GM18873 (cell line): ENCODE data around the gene RNF215.
"Not testable (repeated sequence)": the region's sequence is repeated elsewhere in the genome, so short reads cannot be mapped to it uniquely, and the experiment has no call there.

Experiments
- ATAC-seq: cut with Tn5 transposase; IDR thresholded peaks from one replicate; pipeline ENCODE4 v1.9.1; 2021; ENCODE audit warnings: mild to moderate bottlenecking, moderate library complexity, moderate number of reproducible peaks; ENCODE audit not compliant: unreplicated experiment, low FRiP score

RNF215 gene

DNA sequence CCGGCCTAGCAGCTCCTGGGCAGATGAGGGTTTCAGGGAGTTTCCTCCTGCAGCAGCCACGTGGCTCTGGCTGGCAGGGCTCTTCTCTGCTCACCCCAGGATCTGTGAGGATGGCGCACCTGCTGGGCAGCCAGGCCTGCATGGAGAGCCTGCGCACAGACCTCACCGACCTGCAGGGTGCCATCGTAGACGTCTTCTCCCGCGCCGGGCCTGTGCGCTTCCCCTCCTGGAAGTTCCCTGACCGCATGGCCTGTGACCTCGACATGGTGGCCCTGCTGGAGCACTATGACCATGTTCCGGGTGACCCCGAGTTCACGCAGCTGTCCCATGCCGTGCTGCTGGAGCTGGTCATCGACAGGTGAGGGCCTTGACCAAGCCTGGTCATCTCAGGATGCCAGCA, 21.3 kb downstream of the RNF215 start:
- no peak for ATAC-seq

DNA sequence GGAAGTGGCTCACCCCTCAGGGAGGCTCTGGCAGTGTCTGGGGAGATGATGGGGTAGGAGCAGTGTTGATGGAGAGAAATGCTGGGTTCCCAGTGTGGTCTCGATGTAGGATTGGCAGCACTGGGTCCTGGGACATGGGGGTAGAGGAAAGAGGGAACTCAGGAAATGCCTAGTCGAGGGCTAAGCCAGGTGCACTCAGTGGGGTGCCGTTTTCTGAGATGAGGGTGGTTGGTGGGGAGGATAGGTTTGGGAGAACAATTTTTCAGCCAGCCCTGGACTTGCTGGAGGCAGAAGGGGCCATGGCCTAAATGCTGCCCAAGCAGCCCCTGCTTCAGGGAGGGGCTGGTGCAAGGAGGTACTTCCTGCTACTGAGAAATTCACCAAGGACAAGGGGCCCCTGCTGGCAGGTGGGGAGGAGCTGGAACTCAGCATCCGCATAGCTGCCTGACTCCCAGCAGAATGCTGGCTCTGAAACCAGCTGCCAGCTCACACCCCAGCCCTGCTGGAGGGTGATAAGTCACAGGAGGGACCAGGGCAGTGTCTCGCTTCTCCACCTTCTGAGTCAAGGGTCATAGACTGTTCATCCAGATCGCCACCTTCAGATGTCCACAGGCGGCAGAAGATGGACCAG, 24.4 kb downstream of the RNF215 start:
- ATAC-seq, result no peak

DNA sequence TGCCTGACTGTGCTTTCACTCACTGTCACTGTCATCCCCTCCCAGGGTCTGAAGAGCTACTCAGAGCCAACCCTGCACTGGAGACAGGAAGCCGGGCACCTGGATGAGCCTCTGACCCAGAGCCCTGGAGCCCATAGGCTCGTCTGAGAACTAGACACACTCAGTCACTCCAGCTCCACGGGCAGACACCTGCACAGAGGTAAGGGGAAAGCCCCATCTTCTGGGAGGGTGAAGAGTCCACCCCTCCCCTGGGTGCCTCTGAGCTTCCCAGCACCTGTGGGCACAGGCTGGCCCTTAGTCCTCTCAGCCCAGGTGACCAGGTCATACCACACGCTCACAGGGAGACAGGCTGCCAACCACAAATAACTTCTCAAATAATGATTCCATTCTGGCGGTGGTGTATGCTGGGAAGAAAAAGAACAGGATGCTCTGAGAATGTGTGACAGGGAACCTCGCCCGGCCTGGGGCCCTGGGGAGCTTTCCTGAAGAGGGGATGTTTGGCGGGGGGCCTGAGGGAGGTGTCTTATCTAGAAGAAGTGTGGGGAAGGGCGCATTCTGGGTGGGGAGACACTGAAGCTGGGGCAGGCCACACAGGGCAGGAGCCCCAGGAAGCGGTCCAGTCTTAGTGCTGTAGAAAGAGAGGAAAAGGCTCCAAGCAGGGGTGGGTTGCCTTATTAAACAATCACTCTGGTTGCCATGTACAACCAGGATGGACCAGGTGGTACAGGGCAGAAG, 25.1 kb downstream of the RNF215 start:
- ATAC-seq, result no peak

DNA sequence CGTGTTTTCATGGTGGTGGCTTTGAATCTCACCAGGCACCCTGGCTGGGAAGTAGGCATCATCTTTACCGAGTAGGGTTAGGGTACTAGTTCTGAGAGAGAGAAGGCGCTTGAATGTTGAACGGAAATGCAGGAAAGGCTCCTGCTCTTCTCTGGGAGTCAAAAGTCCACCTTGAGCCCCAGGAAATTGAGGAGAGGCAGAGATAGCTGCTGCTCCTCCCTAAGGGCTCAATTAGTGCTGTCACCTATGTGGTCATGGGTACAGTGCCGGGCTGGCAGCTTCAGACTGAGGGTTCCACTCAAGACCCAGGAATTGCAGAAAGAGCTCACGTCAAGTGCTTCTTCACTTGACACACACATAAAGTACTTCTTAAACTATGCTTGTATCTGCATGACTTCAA, 28.7 kb downstream of the RNF215 start:
- ATAC-seq, result no peak

DNA sequence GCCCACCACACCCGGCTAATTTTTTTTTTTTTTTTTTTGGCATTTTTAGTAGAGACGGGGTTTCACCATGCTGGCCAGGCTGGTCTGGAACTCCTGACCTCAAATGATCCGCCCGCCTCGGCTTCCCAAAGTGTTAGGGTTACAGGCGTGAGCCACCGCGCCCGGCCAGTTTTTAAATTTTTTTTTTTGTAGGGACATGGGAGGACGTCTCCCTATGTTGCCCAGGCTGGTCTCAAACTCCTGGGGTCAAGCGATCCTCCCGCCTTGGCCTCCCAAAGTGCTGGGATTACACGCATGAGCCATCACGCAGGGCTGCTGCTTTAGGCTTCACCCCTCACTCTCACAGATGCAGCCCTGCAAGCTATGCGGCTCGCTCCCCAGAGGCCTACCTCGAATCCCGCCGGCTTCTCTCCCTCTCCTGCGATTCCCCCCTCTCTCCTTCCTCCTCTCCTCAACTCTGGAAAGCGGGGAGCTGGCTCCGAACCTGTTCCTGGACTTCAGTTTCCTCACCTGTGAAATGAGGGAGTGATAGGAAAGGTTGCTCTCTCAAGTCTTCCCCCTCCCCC, 29.5 kb downstream of the RNF215 start:
- ATAC-seq, result no peak

DNA sequence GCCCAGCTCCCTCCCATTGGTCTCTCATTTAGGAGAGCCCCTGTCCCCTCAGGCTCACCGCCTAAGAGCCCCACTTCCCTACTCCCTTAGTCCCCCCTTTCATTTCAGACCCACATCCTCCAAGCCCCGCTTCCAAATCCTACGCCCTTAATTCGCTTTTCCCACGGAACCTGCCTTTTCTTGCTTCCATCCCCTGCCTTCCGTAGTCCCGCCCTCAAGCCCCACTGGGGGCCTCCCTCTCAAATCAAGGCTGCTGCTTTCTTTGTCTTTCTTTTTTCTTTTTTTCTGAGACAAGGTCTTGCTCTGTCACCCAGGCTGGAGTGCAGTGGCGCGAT, 30.0 kb downstream of the RNF215 start:
- no peak for ATAC-seq

DNA sequence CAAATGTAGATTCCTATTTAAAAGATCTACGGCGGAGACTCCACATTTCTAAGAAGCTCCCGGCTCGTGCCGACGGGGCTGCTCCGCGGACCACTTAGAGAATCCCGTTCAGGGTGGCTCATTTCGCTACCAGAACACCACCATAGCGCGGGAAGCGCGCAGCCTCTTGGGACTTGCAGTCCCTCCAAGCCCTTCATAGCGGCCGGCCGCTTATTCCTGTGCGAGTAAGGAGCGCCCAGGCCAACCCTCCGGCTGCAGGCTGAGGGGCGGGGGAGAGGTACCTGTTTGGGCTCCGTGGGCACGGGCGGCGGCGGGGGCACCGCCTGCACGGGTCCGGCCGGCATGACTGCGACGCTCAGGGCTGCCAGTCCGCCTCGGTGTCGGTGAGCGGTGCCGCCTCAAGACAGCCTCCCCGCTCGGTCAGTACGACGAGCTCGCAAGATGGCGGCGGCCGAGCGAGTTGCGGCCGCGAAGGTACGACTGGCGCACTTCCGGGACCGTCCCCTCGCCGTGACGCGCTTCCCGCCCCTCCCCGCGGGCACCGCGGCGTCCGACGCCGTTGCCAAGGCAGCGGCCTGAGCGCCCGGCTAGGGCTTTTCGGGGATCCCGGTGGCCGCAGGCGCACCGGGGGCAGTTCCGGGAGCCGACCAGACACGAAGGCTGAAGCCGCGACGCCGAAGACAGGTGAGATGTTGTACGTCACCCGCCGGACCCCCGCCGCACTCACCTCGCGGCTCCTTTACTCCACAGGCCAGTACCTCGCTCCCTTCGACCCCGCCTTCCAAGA, 30.6 kb downstream of the RNF215 start, which contains the start of the genes CCDC157 and SF3A1:
CCDC157 (plus strand) TSS at position 559 of the 787 bp plus-strand sequence. CDS start 8,994 bp downstream, outside the sequence.
SF3A1 (minus strand) TSS at position 446 of the 787 bp plus-strand sequence; CDS start at position 344, 102 bp downstream.
- peak; percentile 73 for ATAC-seq

DNA sequence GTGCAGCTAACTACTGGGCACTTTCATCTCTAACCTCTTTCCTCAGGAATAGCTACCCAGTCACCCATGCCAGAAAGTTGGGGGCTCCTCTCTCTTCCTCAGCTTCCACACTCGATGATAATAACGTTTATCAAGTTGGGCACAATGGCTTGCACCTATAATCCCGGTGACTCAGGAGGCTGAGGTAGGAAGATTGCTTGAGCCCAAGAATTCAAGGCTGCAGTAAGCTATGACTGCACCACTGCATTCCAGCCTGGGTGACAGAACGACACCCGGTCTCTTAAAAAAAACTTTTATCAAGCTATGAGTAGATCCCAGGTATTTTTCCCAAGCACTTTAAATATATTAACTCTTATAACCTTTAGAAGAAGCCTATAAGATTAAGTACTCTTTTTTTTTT, 32.6 kb downstream of the RNF215 start:
- no peak for ATAC-seq

DNA sequence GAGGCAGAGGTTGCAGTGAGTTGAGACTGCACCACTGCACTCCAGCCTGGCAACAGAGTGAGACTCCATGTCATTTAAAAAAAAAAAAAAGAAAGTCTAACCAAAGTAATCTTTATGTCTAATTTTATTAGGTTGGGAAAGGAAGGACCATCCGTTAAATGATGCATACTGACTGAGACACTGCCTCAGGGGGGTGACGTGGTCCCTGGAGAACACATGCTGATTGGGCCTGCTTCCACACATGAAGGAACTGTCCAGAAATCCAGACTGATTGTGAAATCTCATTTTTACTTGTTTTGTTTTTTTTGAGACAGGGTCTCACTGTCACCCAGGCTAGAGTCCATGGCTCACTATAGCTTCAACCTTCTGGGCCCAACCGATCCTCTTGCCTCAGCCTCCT, 36.0 kb downstream of the RNF215 start:
- no peak for ATAC-seq

DNA sequence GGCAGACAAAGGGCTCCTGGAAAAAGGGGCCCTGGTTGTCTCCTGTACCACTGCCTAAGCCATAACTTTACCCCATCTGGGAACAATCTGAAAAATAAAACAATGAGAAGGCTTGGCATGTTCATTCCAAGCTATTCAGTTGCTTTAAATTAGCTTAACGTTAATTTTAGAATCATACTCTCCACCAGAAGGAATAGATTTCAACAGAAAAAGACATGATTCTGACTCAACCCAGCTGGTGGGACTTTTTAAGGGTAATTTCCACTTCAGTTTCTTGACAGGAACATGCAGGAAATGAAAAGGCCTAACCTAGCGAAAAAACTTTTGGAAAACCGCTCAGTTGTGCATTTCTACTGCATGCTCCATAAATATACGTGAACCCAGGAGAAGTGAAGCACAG, 38.4 kb downstream of the RNF215 start:
- no peak for ATAC-seq

DNA sequence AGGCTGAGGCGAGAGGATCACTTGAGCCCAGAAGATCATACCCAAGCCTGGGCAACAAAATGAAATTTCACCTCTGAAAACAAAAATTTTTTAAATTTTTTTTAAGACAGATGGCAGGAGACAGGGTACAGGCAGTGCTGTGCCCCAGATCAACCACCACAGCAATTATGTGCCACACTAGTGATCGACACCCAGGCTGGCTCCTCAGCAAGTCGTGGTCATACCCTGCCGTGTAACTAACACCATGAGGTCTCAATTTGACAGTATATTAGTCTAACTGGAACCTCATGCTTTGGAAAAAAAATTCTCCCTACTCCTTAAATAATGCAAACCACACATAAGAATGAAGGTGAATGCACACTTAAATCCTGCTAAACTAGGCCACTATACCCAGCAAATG, 38.8 kb downstream of the RNF215 start:
- ATAC-seq, result no peak

DNA sequence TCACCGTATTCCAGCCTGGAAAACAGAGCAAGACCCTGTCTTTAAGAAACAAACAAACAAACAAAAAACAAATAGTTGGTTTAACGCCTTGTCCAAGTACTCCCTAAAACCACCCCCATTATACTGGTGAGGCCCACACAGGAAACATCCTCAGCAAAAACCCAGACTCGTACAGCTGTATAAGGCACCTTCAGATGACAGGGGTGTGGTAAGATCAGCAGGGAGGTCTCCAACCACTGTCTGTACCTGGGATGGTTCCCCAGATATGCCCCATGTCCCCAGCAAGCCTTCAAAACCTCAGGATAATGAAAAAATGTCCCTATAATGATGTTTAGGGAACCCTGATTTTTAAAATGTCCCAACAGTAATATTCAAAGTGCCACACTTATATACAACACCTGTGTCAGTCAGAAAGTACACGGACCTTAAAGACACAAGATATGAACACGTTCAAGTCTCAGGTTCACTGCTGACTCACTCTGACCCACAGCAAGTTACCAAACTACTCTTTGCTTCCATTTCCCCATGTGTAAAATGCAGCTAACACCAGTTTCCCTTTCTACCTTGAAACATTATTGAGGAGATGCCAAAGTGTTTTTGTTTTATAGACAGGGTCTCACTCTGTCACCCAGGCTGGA, 39.8 kb downstream of the RNF215 start:
- no peak for ATAC-seq

DNA sequence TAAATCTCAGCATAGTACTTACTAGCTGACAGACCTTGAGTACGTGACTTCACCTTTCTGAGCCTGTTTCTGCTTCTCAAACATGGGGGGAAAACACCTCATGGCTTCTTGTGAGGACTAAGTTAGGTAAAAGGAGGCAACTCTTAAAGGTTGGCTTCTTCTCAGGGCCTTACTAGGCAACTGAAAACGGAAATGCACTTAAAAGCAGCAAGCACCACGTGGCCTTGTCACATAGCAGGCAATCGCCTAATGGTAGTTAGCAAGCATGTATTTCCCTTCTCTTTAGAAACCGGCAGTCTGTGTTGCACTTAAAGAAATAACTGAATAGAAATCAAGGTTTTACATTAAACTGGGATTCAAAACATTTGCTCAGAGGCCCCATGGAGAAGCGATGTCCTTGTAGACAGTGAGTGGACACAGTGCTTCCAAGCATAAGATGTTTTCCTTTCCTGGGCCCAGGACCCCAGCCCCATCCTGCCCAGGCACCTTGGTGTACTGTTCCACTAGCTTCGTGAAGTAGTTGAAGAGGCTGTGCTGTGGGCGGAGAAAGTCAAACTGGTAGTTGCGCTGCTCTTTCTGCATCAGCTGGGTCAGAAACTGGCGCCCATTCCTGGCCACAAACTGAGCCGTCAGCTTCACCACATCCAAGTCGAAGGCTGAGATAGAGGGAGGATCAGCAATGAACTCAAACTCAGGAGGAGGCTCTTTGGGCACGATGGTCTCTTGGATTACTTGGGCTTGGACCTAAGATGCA, 42.6 kb downstream of the RNF215 start:
- ATAC-seq, result no peak

DNA sequence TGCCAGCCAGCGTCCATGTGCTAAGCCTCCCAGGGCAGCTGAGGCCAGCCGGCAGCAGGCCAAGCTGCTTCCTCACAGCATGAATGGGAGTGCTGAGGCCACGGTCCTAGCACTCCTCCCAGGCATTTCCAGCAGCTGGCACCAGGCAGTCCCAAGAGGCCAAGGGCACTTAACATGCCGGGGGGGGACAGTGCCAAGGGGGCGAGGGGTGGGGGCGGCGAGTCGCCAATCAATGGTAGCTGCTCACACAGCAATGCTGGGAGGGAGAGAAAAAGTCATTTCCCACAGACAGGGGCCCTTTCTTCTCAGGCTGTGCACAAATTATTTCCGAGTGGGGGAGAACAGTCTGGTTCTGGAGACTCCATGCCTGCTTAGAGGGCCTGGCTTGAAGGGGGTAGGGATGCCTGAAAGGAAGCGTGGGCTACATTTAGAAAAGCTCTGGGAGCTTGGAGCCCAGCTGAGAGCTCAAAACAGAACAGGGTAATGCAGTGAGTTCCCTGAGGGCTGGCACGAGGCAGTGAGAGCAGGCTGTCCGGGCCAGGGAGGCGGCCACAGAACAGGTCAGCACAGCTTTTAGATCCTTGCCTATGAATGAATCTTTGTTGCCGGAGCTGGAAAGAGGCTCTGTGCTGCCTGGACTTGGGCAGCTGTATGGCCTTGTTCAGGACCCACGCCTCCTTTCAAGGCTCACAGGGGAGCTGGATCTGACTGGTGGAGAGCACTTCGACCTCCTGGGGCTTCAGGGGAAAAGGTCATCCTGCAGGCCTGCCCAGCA, 46.1 kb downstream of the RNF215 start:
- ATAC-seq, result no peak

DNA sequence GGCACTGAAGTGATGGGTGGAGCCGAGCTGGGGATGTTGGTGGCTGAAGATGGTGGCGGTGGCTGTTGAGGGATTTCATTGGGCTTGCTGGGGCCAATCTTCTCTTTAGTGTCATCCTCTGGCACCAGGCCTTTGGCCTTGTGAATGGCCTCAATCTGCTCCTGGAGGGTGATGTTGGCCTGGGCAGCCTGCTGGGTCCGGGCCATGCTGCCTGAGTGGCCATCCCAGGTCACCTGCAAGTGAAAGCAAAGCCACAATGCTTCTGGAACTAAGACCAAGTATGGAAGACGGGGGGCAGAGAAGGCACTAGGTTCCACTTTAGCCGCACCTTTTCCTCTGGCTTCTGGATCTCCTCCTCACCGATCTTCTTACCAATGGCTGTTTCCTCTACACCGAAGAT, 48.4 kb downstream of the RNF215 start:
- ATAC-seq, result no peak

DNA sequence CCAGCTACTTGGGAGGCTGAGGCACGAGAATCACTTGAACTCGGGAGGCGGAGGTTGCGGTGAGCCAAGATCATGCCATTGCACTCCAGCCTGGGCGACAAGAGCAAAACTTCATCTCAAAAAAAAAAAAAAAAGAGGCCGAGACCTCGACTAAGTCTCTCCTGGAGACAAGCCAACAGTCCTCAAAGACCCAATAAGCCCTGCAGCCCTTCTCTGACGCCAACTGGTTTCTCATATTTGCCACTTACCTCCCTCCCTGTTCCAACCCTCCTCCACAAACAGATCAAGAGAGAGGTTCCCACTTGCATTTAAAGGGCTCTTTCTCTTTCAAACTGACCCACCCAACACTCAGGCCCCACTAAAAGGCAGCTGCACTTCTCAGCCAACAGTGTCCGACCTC, 48.9 kb downstream of the RNF215 start:
- not testable (repeated sequence) for ATAC-seq

DNA sequence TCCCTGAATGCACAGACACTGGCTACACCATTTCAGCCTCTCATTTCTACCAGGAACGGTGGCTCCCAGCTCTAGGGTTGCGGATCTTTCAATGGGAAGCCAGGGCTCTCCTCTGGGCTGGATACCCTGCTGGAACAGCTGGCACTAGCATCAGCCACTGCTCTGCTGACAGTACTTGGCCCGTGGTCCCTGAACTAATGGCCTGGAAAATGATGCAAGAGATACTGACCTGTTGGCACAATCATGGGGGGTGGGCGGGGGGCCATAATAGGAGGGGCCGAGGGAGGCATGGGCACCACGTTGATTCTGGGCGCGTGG, 49.8 kb downstream of the RNF215 start:
- no peak for ATAC-seq

DNA sequence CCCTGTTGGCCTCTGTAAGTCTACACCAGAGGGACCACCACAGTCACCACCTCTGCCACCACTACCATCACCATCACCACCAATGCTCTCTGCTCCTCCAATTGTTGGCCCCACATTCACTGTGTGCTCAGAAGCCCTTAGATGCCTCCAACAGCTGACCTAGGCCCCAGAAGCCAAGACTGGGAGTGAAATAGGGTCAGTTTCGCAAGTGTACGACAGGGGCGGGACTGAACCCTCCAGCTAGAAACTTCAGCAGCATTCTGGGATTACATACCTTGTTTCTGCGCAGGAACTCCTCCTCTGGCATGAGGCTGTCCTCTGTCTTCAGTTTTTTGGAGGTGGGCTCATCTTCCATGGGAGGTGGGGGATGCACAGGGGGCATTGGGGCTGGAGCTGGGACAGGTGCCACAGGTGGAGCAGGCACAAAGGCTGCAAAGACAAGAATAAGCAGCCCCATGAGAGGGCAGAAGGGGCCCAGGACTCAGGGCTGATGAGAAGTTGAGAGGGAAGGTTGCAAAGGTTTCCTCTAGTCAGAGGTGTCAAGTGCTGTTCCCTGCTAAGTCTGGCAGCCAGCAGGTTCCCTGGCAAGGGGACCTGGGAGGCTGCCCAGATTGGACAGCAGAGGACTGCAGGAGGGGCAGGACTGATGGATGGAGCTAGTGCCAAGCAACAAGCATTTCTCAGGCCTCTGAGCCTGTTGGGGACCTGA, 50.3 kb downstream of the RNF215 start:
- no peak for ATAC-seq

DNA sequence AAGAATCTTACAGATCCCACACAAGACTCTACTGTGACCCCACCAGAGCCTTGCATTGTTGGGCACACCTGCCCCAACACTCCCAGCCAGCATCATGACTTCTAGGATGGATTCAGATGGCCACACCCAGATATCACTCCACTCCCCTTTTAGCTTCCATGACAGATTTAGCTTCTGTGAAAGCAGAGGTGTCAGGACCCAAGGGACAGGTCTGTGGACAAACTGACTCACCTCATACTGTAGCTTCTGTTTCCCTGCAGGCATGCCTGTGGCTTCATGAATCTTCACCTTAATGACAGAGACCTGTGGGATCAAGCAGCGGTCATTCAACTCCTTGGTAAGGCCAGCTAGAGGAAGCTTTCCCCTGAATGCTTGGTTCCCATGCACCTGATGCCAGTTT, 52.0 kb downstream of the RNF215 start:
- ATAC-seq, result no peak
